MM.1S (cell line): ENCODE measurements around the gene FAM219A.
"Not testable (repeated sequence)": the region's sequence is repeated elsewhere in the genome, so short reads cannot be mapped to it uniquely, and the experiment has no call there.

Experiments used
- CTCF ChIP-seq: fragments of 300-600 bp; sonication (generic); IDR thresholded peaks from 2 replicates; pipeline ENCODE4 v1.5.1; 2016; ENCODE audit warnings: antibody characterized with exemption, low read length, mixed read lengths
- EZH2 ChIP-seq: fragments of 300-600 bp; sonication (generic); optimal IDR thresholded peaks from 2 replicates; pipeline ENCODE3; 2017; ENCODE audit warnings: low read depth, mild to moderate bottlenecking, antibody characterized with exemption, low read length, mixed read lengths
- EZH2phosphoT487 ChIP-seq: fragments of 300-600 bp; sonication (generic); IDR thresholded peaks from 2 replicates; pipeline ENCODE4 v1.6.1; 2018; ENCODE audit warnings: antibody characterized with exemption, low read length

- not testable (repeated sequence) for TF ChIP-seq CTCF, EZH2phosphoT487, EZH2
Observed at GRCh38 chr9:34438465-34438864, 19.9 kb downstream of the FAM219A start.
